DMS 273 (cell line): ENCODE results near the gene OGDH.
A peak's percentile ranks its signal among the peaks of the same experiment; 100 is the strongest.

Source experiments
- DNase-seq: peaks from one replicate; lab custom pipeline; 2025; ENCODE audit not compliant: unreplicated experiment; lab: John Stamatoyannopoulos, UW

The OGDH gene

DNA sequence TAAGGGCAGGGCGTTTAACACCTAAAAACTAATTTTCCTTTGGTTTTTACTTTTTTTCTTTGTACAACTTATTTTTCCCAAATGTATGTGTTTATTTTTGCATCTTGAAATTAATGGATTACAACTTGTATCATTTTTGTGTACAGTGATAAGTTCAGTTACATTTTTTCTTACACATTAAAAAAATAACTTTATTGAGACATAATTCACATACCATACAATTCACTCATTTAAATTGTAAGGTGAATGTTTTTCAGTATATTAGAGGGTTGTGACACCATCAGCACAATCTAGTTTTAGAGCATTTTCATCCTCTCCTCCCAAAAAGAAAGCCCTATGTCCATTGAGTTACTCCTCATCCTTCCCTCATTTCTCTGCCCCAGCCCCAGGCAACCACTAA is 11.6 kb downstream of the OGDH start:
- no peak for DNase-seq

- DNase-seq = no peak
These were observed 12.3 kb downstream of the OGDH start for GRCh38 chr7:44618753-44619152.

- DNase-seq = no peak
These were observed 14.8 kb downstream of the OGDH start for GRCh38 chr7:44621034-44621749.

GRCh38 chr7:44621750-44622103 is 15.3 kb downstream of the OGDH start:
- no peak for DNase-seq

- DNase-seq = no peak
These were observed 16.1 kb downstream of the OGDH start for GRCh38 chr7:44622342-44623151.

- no peak for DNase-seq
These were observed 17.9 kb downstream of the OGDH start for GRCh38 chr7:44624318-44624717.

DNA sequence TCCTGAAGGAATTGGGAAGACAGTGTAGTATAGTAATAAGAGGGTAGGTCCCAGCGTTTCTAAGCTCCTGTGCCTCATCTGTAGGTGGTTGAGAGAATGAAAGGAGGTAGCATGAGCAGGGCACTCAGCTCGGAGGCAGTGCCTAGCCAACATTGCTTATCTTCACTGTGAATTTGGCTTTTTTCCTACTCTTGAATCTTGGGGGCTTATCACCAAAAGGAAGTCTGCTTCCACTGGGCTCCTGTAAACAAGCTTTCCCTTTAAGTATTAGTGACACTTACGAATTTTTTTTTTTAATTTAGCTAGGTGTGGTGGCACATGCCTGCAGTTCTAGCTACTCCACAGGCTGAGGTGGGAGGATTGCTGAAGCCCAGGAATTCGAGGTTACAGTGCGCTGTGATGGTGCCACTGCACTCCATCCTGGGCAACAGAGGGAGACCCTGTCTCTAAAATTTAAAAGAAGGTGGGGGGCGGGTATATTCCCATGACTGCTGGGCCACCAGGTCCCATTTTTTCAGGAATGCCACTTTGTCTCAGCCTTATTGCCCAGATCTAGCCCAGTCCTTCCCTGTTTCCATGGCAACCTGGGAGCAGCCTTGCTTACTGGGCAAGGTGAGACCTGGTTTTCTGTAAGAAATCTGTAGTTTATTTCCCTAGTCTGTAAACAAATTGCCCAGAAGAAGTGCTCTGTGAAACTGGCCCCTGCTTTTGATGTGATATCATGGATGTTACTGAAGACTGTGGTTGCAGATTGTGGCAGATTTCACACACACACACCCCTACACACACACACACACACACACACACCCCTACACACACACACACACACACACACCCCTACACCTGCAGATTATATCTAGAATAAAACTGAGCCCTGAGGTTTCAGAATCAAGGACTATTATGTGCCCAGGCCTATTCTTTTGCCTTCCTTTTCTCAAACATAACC is 19.4 kb downstream of the OGDH start:
- DNase-seq = peak; percentile 30

- DNase-seq = no peak
These were observed 20.2 kb downstream of the OGDH start for GRCh38 chr7:44626620-44627019.

- no peak for DNase-seq
These were observed 23.5 kb downstream of the OGDH start for GRCh38 chr7:44629829-44630522.

DNA sequence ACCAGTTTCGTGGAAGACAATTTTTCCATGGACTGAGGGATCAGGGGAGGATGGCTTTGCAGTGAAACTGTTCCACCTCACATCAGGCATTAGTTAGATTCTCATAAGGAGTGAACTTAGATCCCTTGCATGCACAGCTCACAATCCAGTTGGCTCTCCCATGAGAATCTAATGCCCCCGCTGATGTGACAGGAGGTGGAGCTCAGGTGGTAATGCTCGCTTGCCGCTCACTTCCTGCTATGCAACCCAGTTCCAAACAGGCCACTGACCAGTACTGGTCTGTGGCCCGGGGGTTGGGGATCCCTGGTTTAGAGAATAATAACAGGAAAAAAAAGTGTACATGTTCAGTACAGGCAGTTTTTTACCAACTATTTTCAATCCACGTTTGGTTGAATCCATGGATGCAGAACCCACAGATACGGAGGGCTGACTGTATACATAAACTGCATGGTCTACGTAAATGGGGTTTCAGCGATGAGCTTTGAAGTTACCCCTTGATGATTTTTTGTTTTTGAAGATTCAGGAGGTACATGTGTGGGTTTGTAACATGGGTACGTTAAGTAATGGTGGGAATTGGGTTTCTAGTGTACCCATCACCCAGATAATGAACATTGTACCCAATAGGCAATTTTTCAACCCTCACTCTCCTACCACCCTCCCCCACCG is 24.5 kb downstream of the OGDH start:
- DNase-seq = no peak

DNA sequence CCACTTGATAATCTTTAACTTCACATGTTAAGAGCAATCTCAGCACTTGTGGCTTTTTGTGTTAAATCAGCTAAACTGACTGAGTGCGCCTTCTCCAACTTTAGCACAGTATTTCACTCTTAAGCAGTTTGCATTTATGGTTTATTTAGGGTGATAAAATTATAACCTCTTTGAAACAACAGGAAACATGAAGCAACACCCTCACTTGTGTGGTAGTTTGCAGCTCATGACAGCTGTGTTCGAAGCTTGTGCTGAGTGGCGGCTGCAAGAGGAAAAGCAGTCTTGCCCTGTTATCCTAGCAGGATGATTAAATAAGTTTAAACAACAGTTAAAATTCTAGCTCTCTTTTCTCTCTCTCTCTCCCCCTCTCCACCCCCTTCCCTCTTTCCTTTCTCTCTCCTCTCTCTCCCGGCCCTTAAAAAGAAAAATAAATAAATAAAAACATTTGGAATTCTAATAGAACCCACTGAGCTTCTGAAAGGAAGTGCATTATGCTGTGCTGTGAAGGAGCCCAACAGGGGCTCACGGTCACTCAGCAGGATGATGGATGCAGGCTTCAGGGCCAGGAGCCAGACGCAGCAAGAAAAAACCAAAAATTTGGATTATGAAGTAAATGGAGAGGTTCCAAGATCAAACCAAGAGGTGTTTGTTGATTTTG is 25.2 kb downstream of the OGDH start:
- no peak for DNase-seq

DNA sequence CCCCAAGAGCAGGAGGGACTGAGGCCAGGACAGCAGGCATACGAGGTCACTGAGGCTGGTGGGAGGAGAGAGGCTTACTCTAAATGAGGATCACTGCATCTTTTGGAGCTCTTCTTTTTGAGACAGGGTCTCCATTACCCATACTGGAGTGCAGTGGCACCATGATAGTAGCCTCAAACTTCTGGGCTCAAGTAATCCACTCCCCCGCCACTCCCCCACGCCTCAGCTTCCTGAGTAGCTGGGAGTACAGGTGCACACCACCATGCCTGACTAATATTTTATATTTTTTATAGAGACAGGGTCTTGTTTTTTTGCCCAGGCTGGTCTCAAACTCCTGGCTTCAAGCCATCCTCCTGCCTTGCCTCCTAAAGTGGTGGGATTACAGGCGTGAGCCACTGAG is 25.8 kb downstream of the OGDH start:
- DNase-seq = no peak

DNA sequence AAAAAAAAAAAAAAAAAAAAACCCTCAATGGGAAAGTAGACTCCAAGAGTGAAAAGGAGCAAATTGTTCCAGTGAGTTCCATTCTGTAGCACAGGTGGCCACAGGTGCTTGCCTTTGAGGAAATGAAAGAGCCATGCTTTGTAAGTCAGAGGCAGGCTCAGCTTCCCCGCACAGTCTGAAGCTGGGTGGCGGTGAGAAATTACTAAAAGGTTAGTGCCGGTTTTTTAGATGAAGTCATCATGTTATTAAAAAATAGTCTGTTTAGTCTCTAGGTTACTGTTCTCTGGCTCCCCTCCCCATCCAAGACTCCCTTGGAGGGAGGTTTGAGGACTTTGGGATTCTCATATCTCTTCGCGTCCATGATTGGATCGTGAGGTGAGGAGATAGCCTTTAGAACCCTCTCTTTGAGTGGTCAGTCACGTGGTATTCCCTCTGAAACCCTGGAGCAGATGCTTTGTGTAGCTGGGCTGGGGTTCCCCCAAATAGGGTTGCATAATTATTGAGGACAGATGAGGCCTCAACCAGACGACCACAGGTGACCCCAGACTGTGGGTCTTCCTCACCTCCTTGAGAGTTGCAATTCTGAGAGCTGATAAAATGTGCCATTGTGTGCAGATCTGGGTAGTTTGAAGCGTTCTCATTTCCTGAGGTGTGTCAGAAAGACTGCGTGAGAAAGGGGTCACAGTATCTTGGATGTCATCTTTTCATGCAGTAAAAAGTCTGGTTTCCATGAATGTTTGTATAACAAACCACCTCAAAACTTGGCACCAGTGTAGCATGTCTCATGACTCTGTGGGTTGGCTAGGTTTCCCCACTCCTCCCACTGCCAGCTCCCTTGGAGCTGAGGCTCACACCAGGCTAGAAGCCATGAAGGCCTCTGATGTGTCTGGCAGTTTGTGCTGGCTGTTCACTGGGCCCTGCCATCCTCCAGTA is 27.1 kb downstream of the OGDH start:
- peak; percentile 33 for DNase-seq

GRCh38 chr7:44634187-44634838 is 27.9 kb downstream of the OGDH start:
- DNase-seq = no peak

DNA sequence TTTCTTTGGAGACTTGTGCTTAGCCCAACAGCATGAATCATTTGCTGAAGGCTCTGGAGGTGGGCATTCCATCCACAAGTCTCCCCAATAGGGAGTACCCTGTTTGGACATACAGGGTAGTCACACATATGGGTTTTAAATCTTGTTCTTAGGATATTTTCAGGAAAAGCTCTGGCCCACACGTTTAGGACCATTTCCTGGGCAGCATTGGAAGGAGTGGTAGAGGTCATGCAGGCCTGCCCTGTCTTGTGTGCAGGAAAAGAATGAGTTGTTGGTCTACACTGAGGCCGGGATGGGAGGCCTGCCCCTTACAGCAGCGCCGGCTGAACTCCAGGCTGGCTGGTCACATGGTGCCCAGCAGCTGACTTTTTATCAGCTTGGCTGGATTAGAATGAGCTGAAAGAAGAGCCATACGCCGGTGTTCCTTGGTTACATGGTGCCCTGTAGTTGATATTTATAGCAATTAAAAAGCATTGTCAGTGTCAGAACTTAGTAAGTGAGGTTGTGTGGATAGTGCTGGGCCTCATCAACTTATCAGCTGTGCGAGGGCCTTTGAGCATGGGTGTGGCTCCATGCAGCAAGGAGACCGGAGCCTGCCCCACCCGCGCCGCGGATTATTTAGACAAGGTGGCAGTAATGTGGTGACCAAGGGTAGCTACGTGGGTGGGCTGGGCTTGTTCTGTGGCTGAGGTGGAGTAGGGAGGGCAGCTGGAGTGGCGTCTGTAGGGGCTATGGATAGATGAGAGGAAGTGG is 28.6 kb downstream of the OGDH start:
- DNase-seq = no peak

DNA sequence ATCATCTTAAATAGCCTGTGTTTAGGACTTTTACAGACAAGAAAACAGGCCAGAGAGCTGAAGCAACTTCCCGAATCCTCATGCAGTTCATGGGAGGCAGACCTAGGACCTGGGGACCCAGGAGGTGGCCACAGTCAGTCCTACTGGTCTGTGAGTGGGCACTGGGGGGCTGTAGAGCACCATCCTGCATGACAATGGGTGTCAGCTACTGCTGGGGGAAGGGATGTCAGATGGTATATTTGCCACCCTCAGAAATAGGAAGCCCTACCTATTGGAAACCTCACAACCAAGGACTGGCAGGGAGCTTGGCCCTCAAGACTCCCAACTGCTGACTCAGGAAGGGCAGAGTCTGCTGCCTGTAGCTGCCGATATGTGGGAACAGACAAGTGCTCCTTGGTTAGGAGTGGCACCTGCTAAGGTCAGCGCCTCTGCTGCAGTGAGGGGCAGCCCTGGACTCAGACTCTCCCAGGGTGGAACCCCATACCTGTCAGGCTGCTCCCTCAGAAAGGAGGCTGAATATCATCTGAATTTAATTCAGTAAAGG is 29.7 kb downstream of the OGDH start:
- DNase-seq = no peak

DNA sequence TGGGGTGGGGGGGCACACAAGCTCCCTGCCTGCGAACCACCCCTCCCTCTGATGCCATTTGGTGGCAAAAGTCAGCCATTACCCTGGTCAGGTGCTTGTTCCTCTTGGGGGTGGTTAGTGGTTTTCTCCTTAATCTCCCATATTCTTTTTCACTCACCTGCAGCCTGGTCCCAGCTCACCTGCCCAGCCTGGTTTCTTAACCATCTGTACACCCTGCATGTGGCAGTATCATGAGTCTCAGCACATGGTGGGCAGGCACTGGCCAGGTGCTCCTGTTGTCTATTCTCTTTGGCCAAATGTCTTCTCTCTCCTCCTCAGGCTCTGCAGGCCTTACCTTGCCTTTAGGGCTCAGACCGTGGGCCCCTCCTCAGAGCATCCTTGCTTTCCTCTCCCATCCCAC is 30.5 kb downstream of the OGDH start:
- DNase-seq = no peak
